Nephron progenitor cell (in vitro differentiated cells): ENCODE measurements around the gene SOCS1.

ENCODE experiments used
- DNase-seq: peaks from one replicate; pipeline ENCODE4 v3.0.0; 2021
- H3K27ac Mint-ChIP-seq: 2 replicates; pipeline ENCODE4 v1.8.0; 2021; ENCODE audit warnings: mild to moderate bottlenecking, moderate library complexity, mixed read lengths
- H3K27me3 Mint-ChIP-seq: 2 replicates; pipeline ENCODE4 v1.8.0; 2021; ENCODE audit warnings: mild to moderate bottlenecking, low read depth, mixed read lengths; ENCODE audit not compliant: poor library complexity
- H3K36me3 Mint-ChIP-seq: 2 replicates; pipeline ENCODE4 v1.8.0; 2021; ENCODE audit warnings: low read depth, mixed read lengths
- H3K4me1 Mint-ChIP-seq: 2 replicates; pipeline ENCODE4 v1.8.0; 2021; ENCODE audit warnings: mixed read lengths
- H3K4me3 Mint-ChIP-seq: 2 replicates; pipeline ENCODE4 v1.8.0; 2021; ENCODE audit warnings: mild to moderate bottlenecking, moderate library complexity, mixed read lengths
- H3K9me3 Mint-ChIP-seq: 2 replicates; pipeline ENCODE4 v1.8.0; 2021; ENCODE audit warnings: mild to moderate bottlenecking, moderate library complexity, mixed read lengths
- TF ChIP-seq, protein P1 (sequence below): fragments of 200-600 bp; sonication (generic); IDR thresholded peaks from 2 replicates; pipeline ENCODE4 v1.5.0; 2021; ENCODE audit warnings: antibody characterized with exemption

The SOCS1 gene

DNA sequence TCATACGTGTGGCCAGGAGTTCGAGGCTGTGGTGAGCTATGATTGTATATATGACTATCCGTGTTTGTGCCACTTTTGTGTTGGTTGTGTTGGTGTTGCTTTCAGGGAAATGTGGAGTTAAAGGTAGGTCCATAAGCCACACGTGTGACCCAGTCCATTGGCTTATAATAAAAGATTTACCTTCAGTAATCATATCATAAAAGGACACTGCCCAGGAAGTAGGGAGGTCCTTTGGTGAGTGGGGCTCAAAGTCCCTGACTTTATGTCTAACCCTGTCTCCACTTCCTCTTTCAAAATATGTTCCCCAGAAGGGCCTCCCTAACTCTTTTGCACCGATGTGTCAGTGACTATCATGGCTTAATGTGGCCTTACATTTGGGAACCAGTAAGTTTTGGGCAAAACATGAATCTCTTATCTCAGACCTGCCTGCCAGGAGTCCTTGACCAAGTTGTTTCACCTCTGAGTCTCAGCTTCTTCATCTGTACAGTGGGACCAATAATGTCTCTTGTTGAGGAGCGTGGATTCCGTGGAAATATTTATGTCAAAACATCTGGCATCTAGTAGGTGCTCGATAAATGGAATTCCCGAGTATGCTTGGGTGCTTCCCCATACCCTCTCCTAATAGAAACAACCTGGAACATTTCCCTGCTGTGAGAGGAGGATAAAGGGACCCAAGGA is 8.3 kb upstream of the SOCS1 start:
- no peaks in the 10 kb centered on the region for H3K9me3 Mint-ChIP-seq
- H3K27me3 Mint-ChIP-seq = peaks cover 26% of the 10 kb centered on the region
- no peak overlapping the region for H3K27ac Mint-ChIP-seq
- H3K36me3 Mint-ChIP-seq = no peaks in the 10 kb centered on the region
- H3K4me1 Mint-ChIP-seq = no peaks in the 10 kb centered on the region
- no peak overlapping the region for H3K4me3 Mint-ChIP-seq
- TF ChIP-seq, protein P1, sequence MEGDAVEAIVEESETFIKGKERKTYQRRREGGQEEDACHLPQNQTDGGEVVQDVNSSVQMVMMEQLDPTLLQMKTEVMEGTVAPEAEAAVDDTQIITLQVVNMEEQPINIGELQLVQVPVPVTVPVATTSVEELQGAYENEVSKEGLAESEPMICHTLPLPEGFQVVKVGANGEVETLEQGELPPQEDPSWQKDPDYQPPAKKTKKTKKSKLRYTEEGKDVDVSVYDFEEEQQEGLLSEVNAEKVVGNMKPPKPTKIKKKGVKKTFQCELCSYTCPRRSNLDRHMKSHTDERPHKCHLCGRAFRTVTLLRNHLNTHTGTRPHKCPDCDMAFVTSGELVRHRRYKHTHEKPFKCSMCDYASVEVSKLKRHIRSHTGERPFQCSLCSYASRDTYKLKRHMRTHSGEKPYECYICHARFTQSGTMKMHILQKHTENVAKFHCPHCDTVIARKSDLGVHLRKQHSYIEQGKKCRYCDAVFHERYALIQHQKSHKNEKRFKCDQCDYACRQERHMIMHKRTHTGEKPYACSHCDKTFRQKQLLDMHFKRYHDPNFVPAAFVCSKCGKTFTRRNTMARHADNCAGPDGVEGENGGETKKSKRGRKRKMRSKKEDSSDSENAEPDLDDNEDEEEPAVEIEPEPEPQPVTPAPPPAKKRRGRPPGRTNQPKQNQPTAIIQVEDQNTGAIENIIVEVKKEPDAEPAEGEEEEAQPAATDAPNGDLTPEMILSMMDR = no peak
- DNase-seq = no peak

GRCh38 chr16:11263737-11264136 is 7.7 kb upstream of the SOCS1 start:
- no peaks in the 10 kb centered on the region for H3K9me3 Mint-ChIP-seq
- no peaks in the 10 kb centered on the region for H3K36me3 Mint-ChIP-seq
- peaks cover 24% of the 10 kb centered on the region for H3K27me3 Mint-ChIP-seq
- no peaks in the 10 kb centered on the region for H3K4me1 Mint-ChIP-seq
- no peak overlapping the region for H3K4me3 Mint-ChIP-seq
- DNase-seq = no peak
- TF ChIP-seq, protein P1 = no peak
- no peak overlapping the region for H3K27ac Mint-ChIP-seq

DNA sequence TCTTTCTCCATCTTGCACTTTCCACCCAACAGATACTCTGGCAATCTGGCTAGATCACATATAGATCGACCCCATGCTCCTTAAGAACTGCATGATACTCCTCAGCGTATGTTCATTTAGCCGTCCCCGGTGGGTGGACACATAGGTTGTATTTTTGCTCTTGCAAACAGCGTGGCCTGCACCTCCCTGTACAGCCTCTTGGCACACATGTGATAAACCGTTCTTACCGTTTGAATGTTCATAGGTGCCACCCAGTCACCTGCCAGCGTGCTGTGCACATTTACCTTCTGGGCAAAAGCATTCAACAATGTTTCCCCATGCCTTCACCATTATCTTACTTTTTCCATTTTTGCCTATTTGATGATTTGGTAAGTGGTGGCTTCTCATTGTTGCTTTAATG is 6.9 kb upstream of the SOCS1 start:
- Mint-ChIP-seq H3K36me3 (no peaks in the 10 kb centered on the region), H3K4me3 (no peak overlapping the region), H3K27me3 (peaks cover 27% of the 10 kb centered on the region), H3K27ac (no peak overlapping the region), H3K4me1 (no peaks in the 10 kb centered on the region), H3K9me3 (no peaks in the 10 kb centered on the region)
- TF ChIP-seq, protein P1 = no peak
- DNase-seq = no peak

DNA sequence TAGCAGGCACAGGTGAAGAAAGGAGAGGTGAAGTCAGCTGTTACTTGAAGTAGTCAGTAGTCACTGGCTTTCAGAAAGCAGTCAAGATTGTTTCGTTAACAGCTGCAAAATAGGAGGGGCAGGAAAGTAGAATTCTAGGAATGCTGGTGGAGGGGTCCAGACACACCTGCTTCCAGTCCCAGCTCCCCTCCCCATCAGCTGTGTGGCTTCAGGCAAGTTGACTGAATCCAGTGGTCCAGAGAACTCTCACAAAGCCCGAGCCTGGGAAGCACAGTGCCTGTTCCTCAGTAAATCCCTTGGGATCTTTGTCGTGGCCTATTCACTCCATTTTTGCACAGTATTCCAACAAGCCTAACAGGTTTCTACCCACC is 4.6 kb upstream of the SOCS1 start:
- Mint-ChIP-seq H3K9me3 (no peaks in the 10 kb centered on the region), H3K36me3 (no peaks in the 10 kb centered on the region), H3K4me1 (peaks cover 7% of the 10 kb centered on the region), H3K27me3 (peaks cover 27% of the 10 kb centered on the region), H3K27ac (no peak overlapping the region), H3K4me3 (no peak overlapping the region)
- TF ChIP-seq, protein P1 = no peak
- DNase-seq = no peak

GRCh38 chr16:11259655-11260595 is 3.9 kb upstream of the SOCS1 start:
- Mint-ChIP-seq H3K27me3 (peaks cover 27% of the 10 kb centered on the region), H3K36me3 (no peaks in the 10 kb centered on the region), H3K4me3 (no peak overlapping the region), H3K9me3 (no peaks in the 10 kb centered on the region), H3K4me1 (peaks cover 7% of the 10 kb centered on the region), H3K27ac (no peak overlapping the region)
- TF ChIP-seq, protein P1 = no peak
- DNase-seq = no peak
